Activated naive CD4-positive, alpha-beta T cell (primary cell): ENCODE results near the gene ARMC9.

Experiments
- DNase-seq, 4 experiments: peaks; one replicate each; lab custom pipeline; 2025; lab: John Stamatoyannopoulos, UW

Gene ARMC9

GRCh38 chr2:231383416-231384108 lies 185.1 kb downstream of the ARMC9 start:
- no peak for DNase-seq

- DNase-seq: no peak
Measured at GRCh38 chr2:231384109-231384435, 185.6 kb downstream of the ARMC9 start.

- no peak for DNase-seq
Measured at GRCh38 chr2:231384970-231385369, 186.5 kb downstream of the ARMC9 start.

- no peak for DNase-seq
Measured at GRCh38 chr2:231385429-231385828, 187.0 kb downstream of the ARMC9 start.

GRCh38 chr2:231386446-231386845 lies 188.0 kb downstream of the ARMC9 start:
- no peak for DNase-seq

GRCh38 chr2:231387904-231388724 lies 189.7 kb downstream of the ARMC9 start:
- no peak for DNase-seq

- no peak for DNase-seq
Measured at GRCh38 chr2:231388725-231389346, 190.4 kb downstream of the ARMC9 start.

GRCh38 chr2:231390667-231391066 lies 192.2 kb downstream of the ARMC9 start:
- DNase-seq: no peak

- DNase-seq: no peak
Measured at GRCh38 chr2:231391981-231392380, 193.6 kb downstream of the ARMC9 start.

GRCh38 chr2:231392431-231393148 lies 194.2 kb downstream of the ARMC9 start:
- no peak for DNase-seq

GRCh38 chr2:231393149-231394131 lies 195.0 kb downstream of the ARMC9 start:
- no peak for DNase-seq

- no peak for DNase-seq
Measured at GRCh38 chr2:231394211-231395141, 196.0 kb downstream of the ARMC9 start.

GRCh38 chr2:231395188-231396057 lies 197.0 kb downstream of the ARMC9 start, which contains the start of gene B3GNT7:
Gene B3GNT7 (plus strand): TSS chr2:231395710. CDS start chr2:231395804, 94 bp downstream.
- DNase-seq: no peak

GRCh38 chr2:231396058-231396821 lies 197.8 kb downstream of the ARMC9 start:
- no peak for DNase-seq

- DNase-seq: no peak
Measured at GRCh38 chr2:231397011-231397927, 198.8 kb downstream of the ARMC9 start.

GRCh38 chr2:231397928-231398294 lies 199.5 kb downstream of the ARMC9 start:
- DNase-seq: no peak

- no peak for DNase-seq
Measured at GRCh38 chr2:231398585-231398984, 200.2 kb downstream of the ARMC9 start.
